ENCODE results near the gene RBFOX2.

RBFOX2 gene

DNA sequence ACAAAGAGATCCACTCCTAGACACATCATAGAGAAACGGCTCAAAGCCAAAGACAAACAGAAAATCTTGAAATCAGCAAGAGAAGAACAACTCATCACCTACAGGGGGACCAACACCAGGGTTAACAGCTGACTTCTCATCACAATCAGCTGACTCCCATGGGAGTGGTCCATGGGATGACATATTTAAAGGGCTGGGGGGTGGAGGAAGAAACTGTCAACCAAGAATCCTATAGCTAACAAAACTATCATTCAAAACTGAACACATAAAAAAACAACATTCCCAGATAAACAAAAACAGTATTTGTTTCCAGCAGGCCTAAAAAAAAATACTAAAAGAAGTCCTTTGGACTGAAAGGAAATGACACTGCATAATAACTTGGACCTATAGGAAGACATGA is 224.2 kb downstream of the RBFOX2 start:
- TF ChIP-seq TCF12 (IDR thresholded peaks at IDR 0.05; ENCODE audit: low read depth) (no peak), EGR1 (IDR thresholded peaks at IDR 0.05) (no peak), FOXM1 (IDR thresholded peaks at IDR 0.05; ENCODE audit: borderline replicate concordance, low read depth) (no peak), CREB1 (IDR thresholded peaks at IDR 0.05; ENCODE audit: low read depth) (no peak)

DNA sequence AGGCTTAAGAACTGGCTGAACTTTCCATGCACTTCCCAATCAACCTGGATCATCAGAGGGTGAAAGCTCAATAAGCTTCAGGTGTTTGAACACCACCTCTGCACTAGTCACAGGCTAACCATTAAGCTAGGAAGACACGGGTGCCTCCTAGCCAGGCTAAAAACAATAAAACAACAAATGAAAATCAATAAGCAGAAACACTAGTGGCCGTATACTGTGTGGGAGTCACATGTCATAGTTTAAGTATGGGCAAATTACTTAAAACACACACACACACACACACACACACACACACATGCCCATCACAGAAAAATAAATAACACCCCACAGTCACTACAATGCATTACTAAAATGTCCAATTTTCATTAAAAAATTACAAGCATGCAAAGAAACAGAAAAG is 225.7 kb downstream of the RBFOX2 start:
- no peak for TF ChIP-seq EP300 (IDR thresholded peaks at IDR 0.05; ENCODE audit: borderline replicate concordance)
- TF ChIP-seq RAD21 (IDR thresholded peaks at IDR 0.05; ENCODE audit: low read depth): no peak
- no peak for TF ChIP-seq ZBTB7A (IDR thresholded peaks at IDR 0.05; ENCODE audit: low read depth)
- no peak for TF ChIP-seq CREB1 (IDR thresholded peaks at IDR 0.05; ENCODE audit: low read depth)
- TF ChIP-seq TEAD4 (IDR thresholded peaks at IDR 0.05): no peak
- TF ChIP-seq MAX (IDR thresholded peaks at IDR 0.05): no peak
- no peak for TF ChIP-seq TCF12 (IDR thresholded peaks at IDR 0.05; ENCODE audit: low read depth)
- no peak for TF ChIP-seq USF1 (IDR thresholded peaks at IDR 0.05)
- TF ChIP-seq, protein P1, sequence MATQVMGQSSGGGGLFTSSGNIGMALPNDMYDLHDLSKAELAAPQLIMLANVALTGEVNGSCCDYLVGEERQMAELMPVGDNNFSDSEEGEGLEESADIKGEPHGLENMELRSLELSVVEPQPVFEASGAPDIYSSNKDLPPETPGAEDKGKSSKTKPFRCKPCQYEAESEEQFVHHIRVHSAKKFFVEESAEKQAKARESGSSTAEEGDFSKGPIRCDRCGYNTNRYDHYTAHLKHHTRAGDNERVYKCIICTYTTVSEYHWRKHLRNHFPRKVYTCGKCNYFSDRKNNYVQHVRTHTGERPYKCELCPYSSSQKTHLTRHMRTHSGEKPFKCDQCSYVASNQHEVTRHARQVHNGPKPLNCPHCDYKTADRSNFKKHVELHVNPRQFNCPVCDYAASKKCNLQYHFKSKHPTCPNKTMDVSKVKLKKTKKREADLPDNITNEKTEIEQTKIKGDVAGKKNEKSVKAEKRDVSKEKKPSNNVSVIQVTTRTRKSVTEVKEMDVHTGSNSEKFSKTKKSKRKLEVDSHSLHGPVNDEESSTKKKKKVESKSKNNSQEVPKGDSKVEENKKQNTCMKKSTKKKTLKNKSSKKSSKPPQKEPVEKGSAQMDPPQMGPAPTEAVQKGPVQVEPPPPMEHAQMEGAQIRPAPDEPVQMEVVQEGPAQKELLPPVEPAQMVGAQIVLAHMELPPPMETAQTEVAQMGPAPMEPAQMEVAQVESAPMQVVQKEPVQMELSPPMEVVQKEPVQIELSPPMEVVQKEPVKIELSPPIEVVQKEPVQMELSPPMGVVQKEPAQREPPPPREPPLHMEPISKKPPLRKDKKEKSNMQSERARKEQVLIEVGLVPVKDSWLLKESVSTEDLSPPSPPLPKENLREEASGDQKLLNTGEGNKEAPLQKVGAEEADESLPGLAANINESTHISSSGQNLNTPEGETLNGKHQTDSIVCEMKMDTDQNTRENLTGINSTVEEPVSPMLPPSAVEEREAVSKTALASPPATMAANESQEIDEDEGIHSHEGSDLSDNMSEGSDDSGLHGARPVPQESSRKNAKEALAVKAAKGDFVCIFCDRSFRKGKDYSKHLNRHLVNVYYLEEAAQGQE (IDR thresholded peaks at IDR 0.05; ENCODE audit: low read depth): no peak
- TF ChIP-seq NFIC (IDR thresholded peaks at IDR 0.05): no peak
- TF ChIP-seq FOXM1 (IDR thresholded peaks at IDR 0.05; ENCODE audit: borderline replicate concordance, low read depth): no peak
- no peak for TF ChIP-seq YY1 (IDR thresholded peaks at IDR 0.05; ENCODE audit: low read depth)
- TF ChIP-seq EGR1 (IDR thresholded peaks at IDR 0.05): no peak
- no peak for TF ChIP-seq TAF1 (IDR thresholded peaks at IDR 0.05; ENCODE audit: low read depth)
- TF ChIP-seq CEBPB (IDR thresholded peaks at IDR 0.05): no peak

DNA sequence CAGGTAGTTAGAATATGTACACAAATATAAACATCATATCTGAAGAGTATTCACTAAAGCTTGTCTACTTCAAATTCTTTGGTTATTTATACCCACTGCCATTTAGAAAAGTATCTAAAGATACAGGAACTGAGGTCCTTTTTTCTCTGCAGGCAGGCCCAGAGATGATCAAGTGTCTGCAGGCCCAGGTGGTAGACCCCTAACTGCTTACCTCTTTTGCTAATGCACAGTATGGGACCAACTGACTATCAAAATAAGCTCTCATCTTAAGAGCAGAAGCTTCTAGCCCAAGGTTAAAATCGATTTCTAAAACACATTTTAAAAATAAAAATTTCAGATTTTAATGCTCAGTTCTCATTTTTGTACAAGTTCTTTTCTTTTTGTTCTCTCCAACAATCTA is 229.5 kb downstream of the RBFOX2 start:
- TF ChIP-seq MAX (IDR thresholded peaks at IDR 0.05) (no peak), CREB1 (IDR thresholded peaks at IDR 0.05; ENCODE audit: low read depth) (no peak), EP300 (IDR thresholded peaks at IDR 0.05; ENCODE audit: borderline replicate concordance) (no peak), NFIC (IDR thresholded peaks at IDR 0.05) (no peak), CEBPB (IDR thresholded peaks at IDR 0.05) (no peak), FOXM1 (IDR thresholded peaks at IDR 0.05; ENCODE audit: borderline replicate concordance, low read depth) (no peak), TEAD4 (IDR thresholded peaks at IDR 0.05) (no peak), TCF12 (IDR thresholded peaks at IDR 0.05; ENCODE audit: low read depth) (no peak), EGR1 (IDR thresholded peaks at IDR 0.05) (no peak)

- no peak for TF ChIP-seq CEBPB (IDR thresholded peaks at IDR 0.05)
- no peak for TF ChIP-seq CREB1 (IDR thresholded peaks at IDR 0.05; ENCODE audit: low read depth)
- TF ChIP-seq EGR1 (IDR thresholded peaks at IDR 0.05): no peak
- TF ChIP-seq TCF12 (IDR thresholded peaks at IDR 0.05; ENCODE audit: low read depth): no peak
- TF ChIP-seq USF1 (IDR thresholded peaks at IDR 0.05): no peak
- no peak for TF ChIP-seq EP300 (IDR thresholded peaks at IDR 0.05; ENCODE audit: borderline replicate concordance)
- TF ChIP-seq NFIC (IDR thresholded peaks at IDR 0.05): no peak
- TF ChIP-seq, protein P1 (IDR thresholded peaks at IDR 0.05; ENCODE audit: low read depth): no peak
- no peak for TF ChIP-seq FOXM1 (IDR thresholded peaks at IDR 0.05; ENCODE audit: borderline replicate concordance, low read depth)
- TF ChIP-seq YY1 (IDR thresholded peaks at IDR 0.05; ENCODE audit: low read depth): no peak
- no peak for TF ChIP-seq TAF1 (IDR thresholded peaks at IDR 0.05; ENCODE audit: low read depth)
- TF ChIP-seq RAD21 (IDR thresholded peaks at IDR 0.05; ENCODE audit: low read depth): no peak
- TF ChIP-seq TEAD4 (IDR thresholded peaks at IDR 0.05): no peak
- no peak for TF ChIP-seq ZBTB7A (IDR thresholded peaks at IDR 0.05; ENCODE audit: low read depth)
Measured at GRCh38 chr22:35797411-35797810, 231.2 kb downstream of the RBFOX2 start.

GRCh38 chr22:35795476-35795875 is 233.1 kb downstream of the RBFOX2 start:
- TF ChIP-seq YY1 (IDR thresholded peaks at IDR 0.05; ENCODE audit: low read depth): no peak
- no peak for TF ChIP-seq RAD21 (IDR thresholded peaks at IDR 0.05; ENCODE audit: low read depth)

DNA sequence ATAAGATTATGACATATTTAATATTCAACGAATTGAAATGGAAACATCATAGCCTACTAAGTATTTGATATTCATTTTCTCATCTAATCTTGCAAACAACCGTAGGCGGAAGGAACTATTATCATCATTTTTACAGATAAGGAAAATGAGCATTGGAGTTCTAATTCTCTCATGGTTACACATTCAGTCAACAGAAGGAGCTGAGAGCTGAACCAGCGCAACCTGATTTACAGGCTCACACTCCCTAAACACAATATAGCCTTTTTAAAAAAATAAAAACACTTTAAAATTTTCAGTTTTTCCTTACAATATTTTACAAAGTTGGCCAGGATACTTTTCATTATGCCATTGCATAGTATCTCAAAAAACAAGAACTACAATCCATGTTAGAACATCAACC is 236.1 kb downstream of the RBFOX2 start:
- TF ChIP-seq EGR1 (IDR thresholded peaks at IDR 0.05) (no peak), CEBPB (IDR thresholded peaks at IDR 0.05) (no peak), FOXM1 (IDR thresholded peaks at IDR 0.05; ENCODE audit: borderline replicate concordance, low read depth) (no peak), TCF12 (IDR thresholded peaks at IDR 0.05; ENCODE audit: low read depth) (no peak), TEAD4 (IDR thresholded peaks at IDR 0.05) (no peak), USF1 (IDR thresholded peaks at IDR 0.05) (no peak), RAD21 (IDR thresholded peaks at IDR 0.05; ENCODE audit: low read depth) (no peak), ZBTB7A (IDR thresholded peaks at IDR 0.05; ENCODE audit: low read depth) (no peak)
- TF ChIP-seq, protein P1 (IDR thresholded peaks at IDR 0.05; ENCODE audit: low read depth): no peak

Data from Ishikawa (cell line).